H1 (cell line): ENCODE data around the gene HRNR. TPM values are rescaled to one million over a fixed set of nuclear protein-coding genes. Genes with fewer than 3 reads are reported as not detected.

Experiments
- CTCF ChIA-PET: fragments of 300-600 bp; sonication (Branson Sonifier 250); formaldehyde crosslinking; loops from one replicate; lab custom pipeline; 2021; ENCODE audit not compliant: partially characterized antibody; lab: Charles Lee
- POLR2A ChIA-PET: fragments of 300-600 bp; sonication (Branson Sonifier 250); formaldehyde crosslinking; loops from one replicate; lab custom pipeline; 2021; ENCODE audit warnings: inconsistent platforms; ENCODE audit not compliant: partially characterized antibody; lab: Charles Lee
- DNase-seq, 2 experiments: peaks; one replicate each; pipeline versions ENCODE4 v3.0.0 to v3.0.0-alpha.2; 2010 to 2022; ENCODE audit warnings: low spot score in 2 of 2, low read depth in 1 of 2, mixed read lengths in 1 of 2
- FAIRE-seq: peaks from 2 replicates; lab custom pipeline; 2011; peaks lifted over from hg19 to GRCh38; lab: Jason Lieb, UNC
- H2AFZ ChIP-seq: 2 replicates; pipeline ENCODE4 v1.8.1; 2012; ENCODE audit warnings: low read length, inconsistent platforms
- H2AK5ac ChIP-seq: 2 replicates; pipeline ENCODE4 v1.6.1; 2013; ENCODE audit warnings: low read depth, low read length
- H2BK120ac ChIP-seq: replicated peaks from 2 replicates; pipeline ENCODE3; 2013; ENCODE audit warnings: low read depth, low read length, inconsistent platforms
- H2BK12ac ChIP-seq: 2 replicates; pipeline ENCODE4 v1.6.1; 2013; ENCODE audit warnings: low read depth, low read length
- H2BK15ac ChIP-seq: 2 replicates; pipeline ENCODE4 v1.6.1; 2013; ENCODE audit warnings: low read length
- H2BK20ac ChIP-seq: 2 replicates; pipeline ENCODE4 v1.6.1; 2013; ENCODE audit warnings: low read length
- H2BK5ac ChIP-seq: 2 replicates; pipeline ENCODE4 v1.6.1; 2013; ENCODE audit warnings: low read depth, low read length
- H3K14ac ChIP-seq: 2 replicates; pipeline ENCODE4 v1.6.1; 2013; ENCODE audit warnings: inconsistent platforms; ENCODE audit not compliant: insufficient read length
- H3K18ac ChIP-seq: 2 replicates; pipeline ENCODE4 v1.6.1; 2013; ENCODE audit warnings: low read length; ENCODE audit errors: extremely low read depth
- H3K23ac ChIP-seq: 2 replicates; pipeline ENCODE4 v1.6.1; 2013; ENCODE audit warnings: inconsistent platforms; ENCODE audit not compliant: insufficient read length
- H3K23me2 ChIP-seq: 2 replicates; pipeline ENCODE4 v1.6.1; 2013; ENCODE audit warnings: low read depth, low read length
- H3K27ac ChIP-seq: 2 replicates; pipeline ENCODE4 v1.6.1; 2011; ENCODE audit warnings: low read depth, low read length, inconsistent platforms
- H3K27me3 ChIP-seq, 4 experiments: replicated peaks in 1 of 4; 1 replicate in 1 of 4; 2 replicates in 3 of 4; pipeline versions ENCODE4 v1.6.1 to v1.8.1; 2011 to 2013; ENCODE audit warnings: low read length in 3 of 4, mild to moderate bottlenecking in 3 of 4, inconsistent platforms in 2 of 4, mixed read lengths in 2 of 4, moderate library complexity in 1 of 4; ENCODE audit not compliant: control insufficient read depth in 3 of 4, insufficient read depth in 3 of 4; ENCODE audit errors: extremely low read depth in 1 of 4
- H3K36me3 ChIP-seq, 4 experiments: 2 replicates each; pipeline versions ENCODE4 v1.6.1 to v1.8.1; 2011 to 2013; ENCODE audit warnings: mild to moderate bottlenecking in 4 of 4, low read length in 3 of 4, moderate library complexity in 2 of 4, control low read depth in 1 of 4, inconsistent platforms in 1 of 4; ENCODE audit not compliant: insufficient read depth in 4 of 4, control insufficient read depth in 2 of 4
- H3K4ac ChIP-seq: replicated peaks from 2 replicates; pipeline ENCODE3; 2013; ENCODE audit warnings: low read length, low read depth, mixed read lengths, inconsistent platforms; ENCODE audit not compliant: insufficient read length
- H3K4me1 ChIP-seq, 4 experiments: replicated peaks in 1 of 4; 1 replicate in 1 of 4; 2 replicates in 3 of 4; pipeline versions ENCODE4 v1.6.1 to v1.8.1; 2011 to 2013; ENCODE audit warnings: low read length in 3 of 4, inconsistent platforms in 2 of 4, mixed read lengths in 1 of 4; ENCODE audit not compliant: insufficient read depth in 4 of 4, control insufficient read depth in 3 of 4
- H3K4me2 ChIP-seq, 2 experiments: 2 replicates each; pipeline versions ENCODE4 v1.6.1 to v1.8.1; 2011 to 2013; ENCODE audit warnings: low read depth in 2 of 2, low read length in 2 of 2, control low read depth in 1 of 2, inconsistent platforms in 1 of 2, mild to moderate bottlenecking in 1 of 2; ENCODE audit not compliant: insufficient read depth in 1 of 2
- H3K4me3 ChIP-seq, 4 experiments: fragments of 200-600, 300-600 bp in 1 of 4; sonication (generic), shearing (Covaris generic), sonication (Bioruptor Twin) in 1 of 4; 2 replicates each; pipeline versions ENCODE4 v1.5.1 to v1.8.1; 2011 to 2016; ENCODE audit warnings: low read length in 4 of 4, low read depth in 3 of 4, control low read depth in 2 of 4, inconsistent platforms in 2 of 4, mild to moderate bottlenecking in 2 of 4, mixed read lengths in 1 of 4, moderate library complexity in 1 of 4; ENCODE audit not compliant: insufficient read depth in 2 of 4; ENCODE audit errors: extremely low read depth in 1 of 4
- H3K56ac ChIP-seq: replicated peaks from 2 replicates; pipeline ENCODE3; 2013; ENCODE audit warnings: low read depth, mild to moderate bottlenecking, mixed read lengths, low read length, inconsistent platforms; ENCODE audit not compliant: insufficient read length
- H3K79me1 ChIP-seq: 2 replicates; pipeline ENCODE4 v1.6.1; 2013; ENCODE audit warnings: low read depth, low read length, control low read depth
- H3K79me2 ChIP-seq, 2 experiments: 2 replicates each; pipeline versions ENCODE4 v1.6.1 to v1.8.1; 2012 to 2013; ENCODE audit warnings: low read length in 2 of 2, mild to moderate bottlenecking in 2 of 2, inconsistent platforms in 1 of 2; ENCODE audit not compliant: insufficient read depth in 2 of 2, control insufficient read depth in 1 of 2
- H3K9ac ChIP-seq, 4 experiments: replicated peaks in 1 of 4; 1 replicate in 1 of 4; 2 replicates in 3 of 4; pipeline versions ENCODE4 v1.6.1 to v1.8.1; 2011 to 2013; ENCODE audit warnings: low read depth in 3 of 4, low read length in 3 of 4, control low read depth in 2 of 4, mild to moderate bottlenecking in 2 of 4, moderate library complexity in 2 of 4, inconsistent platforms in 1 of 4; ENCODE audit errors: extremely low read depth in 1 of 4
- H3K9me3 ChIP-seq, 2 experiments: 2 replicates each; pipeline versions ENCODE4 v1.6.1 to v1.8.1; 2012 to 2013; ENCODE audit warnings: mild to moderate bottlenecking in 2 of 2, moderate library complexity in 2 of 2, control low read depth in 1 of 2, inconsistent platforms in 1 of 2, low read depth in 1 of 2, low read length in 1 of 2, mixed read lengths in 1 of 2; ENCODE audit not compliant: insufficient read depth in 2 of 2
- H4K20me1 ChIP-seq, 2 experiments: replicated peaks in 1 of 2; 2 replicates each; pipeline versions ENCODE3 to v1.8.1; 2011 to 2013; ENCODE audit warnings: inconsistent platforms in 2 of 2, low read length in 2 of 2, mild to moderate bottlenecking in 1 of 2; ENCODE audit not compliant: insufficient read depth in 2 of 2, control insufficient read depth in 1 of 2
- H4K5ac ChIP-seq: 2 replicates; pipeline ENCODE4 v1.6.1; 2013; ENCODE audit warnings: low read length, low read depth, mixed read lengths, inconsistent platforms; ENCODE audit not compliant: insufficient read length
- H4K8ac ChIP-seq: 2 replicates; pipeline ENCODE4 v1.8.0; 2013; ENCODE audit warnings: mild to moderate bottlenecking, moderate library complexity, low read length, inconsistent platforms; ENCODE audit not compliant: insufficient read depth; ENCODE audit errors: extremely low read depth
- H4K91ac ChIP-seq: replicated peaks from 2 replicates; pipeline ENCODE3; 2013; ENCODE audit warnings: low read length, mixed read lengths, inconsistent platforms; ENCODE audit not compliant: insufficient read length
- SUZ12 ChIP-seq: fragments of 200-600 bp; sonication (generic); IDR thresholded peaks from 2 replicates; pipeline ENCODE4 v1.6.1; 2012; ENCODE audit warnings: mild to moderate bottlenecking, inconsistent platforms, low read length, moderate library complexity, mixed read lengths
- WGBS, 2 experiments: shearing (Covaris generic) in 1 of 2; methylation state at CpG; one replicate each; pipeline versions ENCODE4 v1.1.6 to v1.1.7; 2013 to 2015; ENCODE audit warnings: low lambda C conversion rate in 2 of 2, mixed read lengths in 2 of 2, inconsistent platforms in 1 of 2, low coverage in 1 of 2, missing lambda C conversion rate in 1 of 2; ENCODE audit not compliant: insufficient replicate concordance in 2 of 2, insufficient coverage in 1 of 2, insufficient read length in 1 of 2; ENCODE audit errors: extremely low coverage in 1 of 2, missing lambda C conversion rate in 1 of 2; 5-methylcytosine and 5-hydroxymethylcytosine counted together
- polyA plus RNA-seq, 7 experiments: library from polyadenylated mRNA; depleted of rRNA in 3 of 7; stranded (reverse) in 5 of 7; unstranded in 2 of 7; fragments of >200 nt in 5 of 7; fragments of 200-250 nt in 2 of 7; gene quantifications; 1 replicate in 5 of 7; 2 replicates in 1 of 7; 4 replicates in 1 of 7; pipeline versions ENCODE4 v1.2.1 to v1.2.3, GENCODE V29; 2011 to 2013; ENCODE audit warnings: missing spikeins in 2 of 7, mixed read lengths in 2 of 7
- total RNA-seq: library from RNA; stranded (reverse); fragmentation: NEBNext Ultra II Directional; extraction: Animal tissue kit (Norgen Biotek cat#: 25700); gene quantifications from 2 replicates; pipeline ENCODE4 v1.2.1, GENCODE V29; 2021

Gene HRNR
- total and polyA plus RNA-seq, 2 of the 8 experiments (the other 6 are each of a cell fraction or from before 2014, with no cell fraction given), result not detected

DNA sequence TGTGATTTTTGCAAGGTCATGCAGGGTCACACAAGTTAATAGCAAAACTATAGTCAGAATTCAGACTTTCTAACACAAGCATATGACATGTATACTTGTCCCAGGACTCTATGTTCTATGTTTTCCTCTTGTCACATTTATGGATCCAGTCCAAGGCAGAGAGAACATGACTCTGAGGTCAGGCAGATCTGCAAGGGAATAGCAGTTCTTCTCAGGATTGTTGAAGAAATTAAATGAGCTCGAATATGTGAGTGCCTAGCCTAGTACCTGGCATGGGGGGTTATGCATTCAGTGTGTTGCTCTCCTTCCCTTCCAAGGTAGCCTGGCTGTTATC, 55.5 kb downstream of the HRNR start:
- no peak overlapping the region for H4K8ac ChIP-seq
- H3K4me3 ChIP-seq, result no peak overlapping the region
- no peak for FAIRE-seq
- no peak overlapping the region for H3K18ac ChIP-seq
- H4K20me1 ChIP-seq, result no peaks in the 10 kb centered on the region
- H3K9me3 ChIP-seq, result peaks cover 68 to 91% of the 10 kb centered on the region in 2 experiments
- H3K56ac ChIP-seq, result no peak overlapping the region
- no peaks in the 10 kb centered on the region for H3K27me3 ChIP-seq
- no peaks in the 10 kb centered on the region for H3K4me1 ChIP-seq
- WGBS, 2 experiments, result 85% methylated on average over 1 of the region's 1 CpG; no CpG with 5 or more reads in 1 of the 2 experiments
- no peak overlapping the region for H2BK20ac ChIP-seq
- no peak for DNase-seq
- H3K4ac ChIP-seq, result no peak overlapping the region
- no peak overlapping the region for H4K91ac ChIP-seq
- no peak overlapping the region for H3K4me2 ChIP-seq
- no peak overlapping the region for H3K9ac ChIP-seq
- H2AFZ ChIP-seq, result no peak overlapping the region
- H2BK120ac ChIP-seq, result no peak overlapping the region
- no peak overlapping the region for H3K23ac ChIP-seq
- H2BK15ac ChIP-seq, result no peak overlapping the region
- no peak overlapping the region for H3K27ac ChIP-seq
- H3K79me2 ChIP-seq, result no peaks in the 10 kb centered on the region
- TF ChIP-seq SUZ12, result no peak
- ChIA-PET CTCF (interaction anchor here (1.0 kb wide), 2 partner anchors 116 to 301 kb away, joined by 3 read pairs; no protein-coding TSS in a partner anchor), POLR2A (no interaction called here)
- H2BK5ac ChIP-seq, result no peak overlapping the region
- H4K5ac ChIP-seq, result no peak overlapping the region
- H3K14ac ChIP-seq, result no peak overlapping the region
- no peaks in the 10 kb centered on the region for H3K79me1 ChIP-seq
- no peaks in the 10 kb centered on the region for H3K36me3 ChIP-seq
- no peaks in the 10 kb centered on the region for H3K23me2 ChIP-seq
- H2BK12ac ChIP-seq, result no peak overlapping the region
- H2AK5ac ChIP-seq, result no peak overlapping the region
